GM19468 (cell line): ENCODE results near the gene IGLL5.

Experiments used
- ATAC-seq: cut with Tn5 transposase; IDR thresholded peaks from one replicate; pipeline ENCODE4 v1.9.1; 2021; ENCODE audit warnings: mild to moderate bottlenecking, moderate library complexity, moderate number of reproducible peaks; ENCODE audit not compliant: unreplicated experiment; ENCODE audit errors: extremely low read depth

Gene IGLL5

DNA sequence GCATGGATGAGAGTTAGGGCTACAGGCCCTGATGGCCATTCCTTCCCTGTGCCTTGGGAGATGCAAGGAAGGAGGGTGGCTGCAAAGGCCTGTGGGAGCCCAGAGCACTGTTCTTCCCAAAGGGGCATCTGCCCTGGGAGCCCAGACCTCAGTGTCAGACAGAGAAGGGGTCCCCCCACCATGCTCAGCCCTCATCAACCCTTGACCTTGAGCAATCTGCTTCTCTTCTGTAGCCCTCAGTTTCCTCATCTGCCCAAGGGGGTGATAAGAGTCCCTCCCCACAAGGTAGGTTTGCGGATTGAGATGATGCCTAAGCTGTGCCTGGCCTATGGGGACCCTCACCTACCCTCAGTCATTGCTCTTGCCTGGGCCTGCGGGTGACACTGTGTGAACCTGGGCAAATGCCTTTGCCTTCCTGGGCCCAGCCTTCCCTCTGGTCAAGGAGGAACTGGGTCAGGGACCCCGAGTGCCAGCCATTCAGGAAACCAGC is 47.5 kb downstream of the IGLL5 start:
- ATAC-seq = peak; percentile 6

DNA sequence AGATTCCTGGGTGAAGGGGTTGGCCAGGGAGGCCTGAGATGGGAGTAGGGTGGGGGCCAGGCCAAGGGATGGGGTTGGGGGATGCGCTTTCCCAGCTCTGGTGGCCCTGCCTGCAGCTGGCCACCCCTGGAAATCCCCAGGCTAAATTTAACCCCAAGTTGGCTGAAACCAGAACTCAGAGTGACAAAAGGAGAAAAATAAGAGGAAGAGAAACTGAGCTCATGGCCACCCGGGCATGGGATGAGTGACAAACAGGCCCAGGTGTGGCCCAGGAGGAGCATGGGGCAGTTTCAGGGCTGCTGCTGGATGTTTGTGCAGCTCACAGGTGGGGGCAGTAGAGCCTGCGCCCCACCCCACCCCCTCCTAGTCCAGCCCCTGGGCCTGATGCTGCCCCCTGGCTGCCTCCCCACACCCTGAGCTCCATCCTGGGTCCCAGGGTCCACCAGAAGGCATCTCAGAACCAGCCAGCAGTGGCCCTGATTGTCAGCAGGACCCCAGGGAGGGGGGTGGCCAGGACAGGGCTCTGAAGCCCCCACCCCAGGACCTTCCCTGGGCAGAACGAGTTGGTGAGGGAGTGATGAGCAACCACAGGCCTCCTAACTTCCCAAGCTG is 48.0 kb downstream of the IGLL5 start:
- peak; percentile 64 for ATAC-seq

DNA sequence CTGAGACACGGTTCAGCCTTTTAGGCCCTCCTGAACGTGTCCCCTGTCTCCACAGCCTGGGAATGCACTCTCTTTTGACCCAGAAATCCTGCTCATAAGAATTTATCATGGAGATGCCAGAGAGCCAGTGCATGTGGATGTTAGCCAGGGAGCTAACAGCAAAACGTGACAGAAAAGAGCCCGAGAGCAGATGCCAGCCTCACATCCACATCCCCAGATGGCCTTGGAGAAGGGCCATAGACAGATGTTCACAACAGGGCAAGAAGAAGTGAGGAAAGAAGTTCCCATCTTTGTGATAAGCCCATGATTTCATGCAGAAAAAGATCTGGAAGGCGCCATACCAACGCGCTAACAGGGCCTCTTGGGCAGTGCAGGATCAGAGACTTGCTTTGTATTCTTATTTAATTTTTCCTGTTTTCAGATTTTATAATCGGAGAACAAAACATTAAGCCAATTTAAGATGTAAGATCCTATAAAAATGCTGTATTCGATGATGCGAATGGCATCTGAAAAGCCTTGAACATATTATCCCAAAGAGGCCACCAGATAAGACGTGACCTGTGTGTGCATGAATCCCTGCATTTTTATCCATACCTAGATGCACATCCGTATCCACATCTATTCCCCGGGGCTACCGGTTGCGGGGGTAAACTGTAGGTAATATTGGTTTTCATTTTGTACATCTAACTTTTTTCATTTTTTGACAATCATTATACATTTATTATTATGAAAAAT is 48.7 kb downstream of the IGLL5 start:
- ATAC-seq = no peak

DNA sequence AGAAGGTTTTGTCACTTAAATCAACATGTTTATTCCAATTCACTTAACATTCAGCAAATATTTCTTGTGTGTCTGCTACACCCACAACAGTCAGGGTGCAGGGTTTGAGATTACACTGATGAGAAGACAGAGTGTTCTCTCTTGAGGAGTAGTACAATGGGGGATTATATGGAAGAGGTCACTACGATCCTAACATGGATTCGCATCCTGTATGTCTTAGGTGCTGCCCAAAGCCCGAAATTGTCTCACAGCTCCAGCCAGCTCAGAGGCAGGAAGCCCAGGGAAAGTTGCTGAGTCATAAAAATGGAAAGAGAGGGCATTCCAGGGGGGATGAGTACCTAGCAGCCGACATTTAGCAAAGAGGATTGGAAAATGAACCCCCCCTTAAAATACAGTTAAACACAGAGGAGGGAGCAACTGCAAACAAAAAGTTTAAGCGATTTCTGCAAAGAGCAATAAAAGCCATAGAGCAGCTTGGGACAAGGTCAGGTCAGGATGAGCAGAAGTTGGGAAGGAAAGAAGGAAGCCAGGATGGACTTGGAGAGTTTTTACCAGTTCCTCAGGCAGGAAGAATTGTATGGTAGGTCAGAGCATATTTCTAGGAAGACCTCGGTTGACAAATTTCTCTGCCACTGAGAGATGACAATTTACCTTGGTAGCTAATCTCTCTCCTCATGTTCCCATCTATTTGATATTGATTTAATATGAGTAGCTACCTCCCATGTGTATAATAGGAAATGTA is 49.5 kb downstream of the IGLL5 start:
- no peak for ATAC-seq

DNA sequence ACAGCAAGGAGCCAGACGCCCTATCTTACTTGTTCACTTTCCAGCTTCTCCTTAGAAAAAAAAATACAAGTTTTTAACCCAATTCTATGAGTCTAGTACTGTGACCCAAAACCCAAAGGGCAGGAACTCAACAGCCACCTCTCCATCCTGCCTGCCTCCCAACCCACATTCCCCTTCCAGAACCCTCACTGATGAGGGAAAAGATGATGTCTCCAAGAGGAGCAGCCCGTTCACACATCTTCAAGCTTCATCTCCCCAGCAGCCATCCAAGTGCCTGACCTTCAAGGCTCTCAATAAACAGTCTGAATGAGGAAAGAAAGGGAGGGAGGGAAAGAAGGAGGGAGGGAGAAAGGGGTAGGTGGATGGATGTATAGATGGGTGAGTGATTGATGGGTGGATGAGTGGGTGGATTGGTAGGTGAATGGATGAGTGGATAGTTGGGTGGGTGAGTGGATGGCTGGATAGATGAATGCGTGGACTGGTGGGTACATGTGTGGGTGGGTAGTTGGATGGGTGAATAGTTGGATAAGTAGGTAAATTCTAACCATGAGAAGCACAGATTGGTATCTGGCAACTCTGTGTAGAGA is 50.4 kb downstream of the IGLL5 start:
- no peak for ATAC-seq

DNA sequence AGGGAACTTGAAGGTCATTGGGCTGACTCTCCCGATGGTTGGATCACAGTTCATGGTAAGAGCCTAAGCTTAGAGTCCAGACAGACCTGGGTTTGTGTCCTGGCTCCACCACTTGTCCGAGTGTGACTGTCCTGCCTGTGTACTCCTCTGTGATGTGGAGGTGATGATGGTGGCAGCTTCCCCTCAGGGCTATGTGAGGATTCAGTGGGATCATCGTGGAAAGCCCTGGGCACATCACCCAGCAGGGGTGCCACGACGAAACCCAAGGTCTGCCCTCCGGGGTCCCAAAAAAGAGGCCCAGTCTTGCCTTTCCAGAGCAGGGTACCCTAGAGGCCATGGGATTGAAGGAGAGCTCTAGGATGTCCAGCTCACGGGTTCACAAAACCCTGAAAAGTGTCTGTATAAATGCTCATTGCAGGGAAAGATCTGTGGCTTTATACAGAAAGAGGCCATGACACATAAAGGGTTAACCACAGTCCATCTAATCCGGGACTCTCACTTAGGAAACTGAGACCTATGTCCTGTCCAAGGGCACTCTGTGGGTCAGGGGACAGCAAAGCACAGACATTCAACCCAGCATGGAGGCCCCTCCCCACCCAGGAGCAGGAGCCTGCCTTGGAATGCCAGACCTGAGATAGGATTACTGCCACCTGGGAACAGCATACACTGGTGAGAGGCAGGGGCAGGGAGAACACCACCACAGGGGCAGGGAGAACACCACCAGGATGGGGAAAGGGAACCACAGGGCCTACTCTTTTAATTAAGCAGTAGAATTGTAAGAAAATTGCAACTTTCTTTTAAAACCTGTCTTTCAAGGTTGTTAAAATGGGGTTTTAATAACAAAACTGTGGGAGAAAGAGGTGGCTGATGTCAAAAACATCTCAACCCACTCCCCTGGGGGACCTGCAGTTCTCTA is 51.3 kb downstream of the IGLL5 start:
- no peak for ATAC-seq

DNA sequence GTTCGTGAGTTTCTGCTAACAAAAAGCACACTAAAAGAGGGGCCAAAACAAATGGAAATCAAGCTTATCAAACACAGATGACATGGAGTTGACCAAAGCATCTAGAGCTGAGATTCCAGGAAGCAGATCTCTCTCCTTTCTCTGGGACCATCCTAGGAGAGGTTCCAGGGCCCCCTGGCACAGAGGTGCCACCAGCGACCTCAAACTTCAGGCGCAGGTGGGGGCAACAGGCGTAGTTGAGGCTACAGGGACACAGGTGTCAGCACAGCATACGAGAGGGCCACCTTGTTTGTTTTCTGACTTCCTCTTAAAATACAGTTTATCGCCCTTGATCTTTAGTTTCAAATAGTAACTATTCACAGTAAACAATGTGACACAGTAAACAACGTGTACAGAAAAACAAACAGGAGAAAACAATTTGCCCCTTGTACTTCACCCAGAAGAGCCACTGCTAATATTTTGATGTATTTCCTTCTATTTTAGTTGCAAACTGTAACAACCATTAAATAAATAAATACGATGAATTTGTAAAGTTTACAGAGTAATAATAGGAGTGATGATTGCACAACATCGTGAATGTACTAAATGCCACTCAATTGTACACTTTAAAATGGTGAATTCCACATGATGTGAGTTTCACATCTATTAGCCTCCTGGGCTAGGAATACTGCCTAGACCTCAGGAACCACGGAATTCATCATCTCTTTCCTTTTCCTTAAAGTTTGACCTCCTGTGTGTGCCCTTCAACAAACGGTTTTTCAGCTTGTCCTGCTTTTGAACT is 52.2 kb downstream of the IGLL5 start:
- ATAC-seq = no peak

DNA sequence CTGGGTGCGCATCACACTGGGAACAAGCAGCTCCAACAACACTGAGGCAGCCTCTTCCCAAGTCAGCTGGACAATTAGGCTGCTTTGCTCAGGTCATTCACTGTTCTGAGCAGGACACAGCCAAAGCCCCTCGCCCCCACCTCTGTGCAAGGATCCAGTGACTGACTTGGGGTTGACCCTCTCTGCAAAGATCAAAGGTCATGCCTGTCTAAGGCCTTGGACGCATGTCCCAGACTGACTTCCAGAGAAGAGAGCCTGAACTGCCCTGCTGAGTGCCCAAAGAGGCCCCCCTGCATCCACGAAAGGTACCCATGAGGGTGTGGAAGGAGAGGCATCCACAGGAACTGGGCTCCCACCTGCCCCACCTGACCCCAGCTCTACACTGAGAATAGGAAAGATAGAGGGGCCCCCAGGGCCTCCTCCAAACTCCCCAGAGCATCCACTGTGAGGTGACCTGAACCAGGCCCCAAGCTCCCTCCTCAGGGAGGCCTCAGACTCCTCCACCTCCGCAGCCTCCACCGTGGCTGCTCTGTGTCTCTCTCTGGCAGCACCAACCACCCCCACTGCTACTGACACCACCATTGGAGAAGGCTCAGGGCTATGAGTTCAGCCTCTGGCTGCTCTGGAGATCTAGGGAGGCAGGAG is 53.5 kb downstream of the IGLL5 start:
- no peak for ATAC-seq

DNA sequence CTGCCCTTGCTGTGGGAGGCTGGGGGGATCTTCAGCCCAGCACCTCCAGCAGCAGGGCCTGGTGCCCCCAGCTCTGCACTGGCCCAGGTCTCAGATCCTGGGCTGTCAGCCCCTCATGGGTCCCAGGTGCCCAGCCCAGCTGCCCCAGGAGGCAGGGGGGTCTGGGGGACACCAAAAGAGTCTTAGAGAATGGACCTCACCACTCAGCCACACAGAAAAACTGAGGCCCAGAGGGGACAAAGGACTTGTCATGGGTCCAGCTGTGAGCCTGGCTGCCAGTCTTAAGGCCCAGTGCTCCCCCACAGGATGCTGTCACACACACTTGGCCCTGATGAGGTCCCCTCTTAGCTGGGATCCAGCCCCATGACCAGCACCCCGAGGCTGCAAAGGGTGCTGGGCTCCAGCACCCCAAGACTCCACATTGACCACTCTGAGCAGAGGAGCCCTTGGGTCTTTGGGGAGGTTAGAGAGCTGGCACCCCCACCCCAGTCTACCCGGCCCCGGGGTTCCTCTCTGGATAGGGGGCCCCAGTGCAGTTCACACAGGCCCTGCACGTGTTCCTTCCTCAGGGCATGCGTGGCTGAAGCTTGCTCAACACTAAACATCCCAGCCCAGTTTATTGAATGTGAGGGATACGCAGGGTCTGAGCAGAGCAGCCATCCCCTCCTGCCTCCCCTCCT is 54.4 kb downstream of the IGLL5 start:
- no peak for ATAC-seq

DNA sequence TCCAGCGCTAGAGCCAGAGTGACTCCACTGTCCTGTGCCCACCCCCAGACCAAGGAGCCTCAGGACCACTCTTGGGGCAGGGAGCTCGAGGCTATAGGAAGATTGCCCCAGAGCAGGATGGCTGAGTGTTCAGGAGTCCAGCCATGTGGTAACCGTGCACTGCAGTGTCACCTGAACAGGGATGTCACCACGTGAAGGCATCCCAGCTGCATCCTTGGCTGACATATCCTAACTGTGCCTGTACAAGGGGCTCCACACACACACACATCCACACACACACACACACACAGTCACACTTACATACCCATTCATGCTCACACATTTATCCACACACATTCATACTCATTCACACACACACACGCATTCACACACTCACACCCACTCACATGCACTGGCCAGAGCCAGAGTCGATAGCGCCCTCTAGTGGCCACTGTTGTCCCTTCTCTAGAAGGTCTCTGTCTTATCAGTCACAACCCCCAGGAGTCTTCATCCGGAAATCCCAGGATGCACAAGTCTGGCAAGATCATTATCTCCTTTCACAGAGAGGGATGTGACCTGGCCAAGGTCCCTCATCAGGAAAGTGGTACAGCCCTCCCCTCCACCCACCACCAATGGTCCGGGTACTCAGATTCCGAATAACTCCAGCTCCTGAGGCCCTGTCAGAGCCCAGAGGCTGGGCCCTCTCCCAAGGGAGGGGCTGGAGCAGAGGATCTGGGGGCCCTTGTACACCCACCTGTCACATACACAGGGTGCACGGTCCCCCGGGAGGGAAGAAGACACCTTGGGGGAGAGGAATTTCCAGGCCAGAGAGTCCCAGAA is 55.1 kb downstream of the IGLL5 start:
- ATAC-seq = no peak

DNA sequence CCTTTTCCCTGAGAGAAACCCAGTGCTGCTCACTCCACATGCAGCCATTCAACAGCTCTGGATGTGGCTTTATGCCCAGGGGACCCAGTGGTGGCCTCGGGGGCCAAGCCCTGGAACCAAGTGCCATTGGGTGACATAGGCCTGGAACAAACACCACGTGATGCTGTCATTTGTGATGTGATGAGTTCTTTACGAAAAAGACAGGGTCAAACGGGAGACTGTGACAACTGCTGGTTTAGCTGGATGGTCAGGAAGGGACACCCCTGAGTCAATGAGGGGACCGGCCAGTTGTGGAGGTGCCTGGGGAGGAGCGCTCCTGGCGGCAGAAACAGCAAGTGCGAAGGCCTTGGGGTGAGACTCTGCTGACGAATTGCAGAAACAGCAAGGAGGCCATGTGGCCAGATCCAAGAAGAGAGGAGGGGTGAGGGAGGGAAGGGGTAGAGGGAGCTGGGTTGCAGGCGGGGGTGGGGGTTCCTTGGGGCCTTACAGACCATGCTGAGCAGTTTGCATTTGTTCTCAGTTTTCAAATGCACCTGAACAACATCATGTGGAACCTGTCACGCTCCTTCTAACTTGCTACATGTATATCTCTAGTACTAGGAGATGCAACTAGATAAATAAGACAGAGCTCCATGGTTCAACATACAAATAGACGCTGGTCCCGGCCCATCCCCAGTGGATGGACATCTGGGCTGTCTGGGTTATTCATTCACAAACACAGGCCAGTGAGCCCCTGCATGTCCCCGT is 56.1 kb downstream of the IGLL5 start:
- ATAC-seq = no peak

DNA sequence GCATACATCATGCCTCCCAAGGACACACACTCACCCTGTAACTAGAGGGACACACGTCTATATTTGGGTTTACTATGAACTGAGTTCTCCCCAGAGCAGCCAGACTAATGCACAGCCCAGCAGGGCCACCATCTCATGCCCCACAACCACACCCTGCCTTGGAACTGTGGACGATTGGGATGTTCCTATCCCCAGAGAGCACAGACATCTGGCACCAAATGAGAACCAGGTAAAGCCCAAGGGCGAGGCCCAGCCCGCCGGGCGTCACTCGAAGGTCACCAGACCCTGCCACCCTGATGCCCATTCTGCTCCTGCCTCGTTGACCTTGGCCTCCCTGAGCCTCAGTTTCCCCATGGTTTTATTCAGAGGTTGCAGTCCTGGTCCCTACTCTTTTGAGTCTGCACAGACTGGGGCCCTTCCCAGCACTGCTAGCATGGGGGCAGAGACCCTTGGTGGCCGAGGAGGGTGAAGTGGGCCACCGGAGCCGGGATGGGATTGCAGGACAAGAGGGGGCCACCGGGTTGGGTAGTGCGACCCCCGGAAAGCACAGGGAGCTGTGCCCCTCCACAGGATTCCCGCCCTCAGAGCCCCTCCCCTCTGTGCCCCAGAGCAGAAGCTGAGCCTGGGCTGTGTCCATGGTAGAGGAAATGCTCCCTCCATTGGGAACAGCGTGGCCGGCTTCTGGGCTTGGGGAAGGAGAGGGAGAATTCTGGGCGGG is 56.8 kb downstream of the IGLL5 start:
- ATAC-seq = no peak

DNA sequence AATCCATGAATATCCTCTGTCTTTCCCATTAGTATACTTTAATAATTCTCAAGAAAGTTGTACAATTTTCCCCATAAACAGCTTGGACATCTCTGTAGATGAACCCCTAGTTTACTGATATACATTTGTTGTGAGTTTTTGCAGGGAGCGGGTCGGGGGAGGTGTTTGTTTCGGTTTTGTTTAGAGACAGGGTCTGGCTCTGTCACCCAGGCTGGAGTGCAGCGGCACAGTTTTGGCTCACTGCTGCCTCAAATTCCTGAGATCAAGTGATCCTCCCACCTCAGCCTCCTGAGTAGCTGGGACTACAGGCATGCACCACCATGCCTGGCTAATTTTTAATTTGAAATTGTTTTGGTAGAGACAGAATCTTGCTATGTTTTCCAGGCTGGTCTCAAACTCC is 57.6 kb downstream of the IGLL5 start:
- no peak for ATAC-seq
